Astrocyte (in vitro differentiated cells and primary cell): Measurements from ENCODE around the gene B9D1. TPM values are rescaled to one million over a fixed set of nuclear protein-coding genes. Genes with fewer than 3 reads are reported as not detected.

Experiments used
- DNase-seq: peaks from one replicate; pipeline ENCODE4 v3.0.0-alpha.2; 2010; ENCODE audit warnings: low read depth
- FAIRE-seq: peaks from 2 replicates; lab custom pipeline; 2011; peaks lifted over from hg19 to GRCh38; lab: Jason Lieb, UNC
- H2AFZ ChIP-seq: 2 replicates; pipeline ENCODE4 v1.6.0; 2012; ENCODE audit warnings: low read depth, low read length, inconsistent platforms
- H3K27ac ChIP-seq: 2 replicates; pipeline ENCODE4 v1.5.1; 2011; ENCODE audit warnings: low read depth, low read length, inconsistent platforms
- H3K27me3 ChIP-seq: 2 replicates; pipeline ENCODE4 v1.6.0; 2011; ENCODE audit warnings: low read length, inconsistent platforms; ENCODE audit not compliant: insufficient read depth
- H3K36me3 ChIP-seq: 2 replicates; pipeline ENCODE4 v1.5.1; 2011; ENCODE audit warnings: low read length, inconsistent platforms; ENCODE audit not compliant: insufficient read depth
- H3K4me1 ChIP-seq: 2 replicates; pipeline ENCODE4 v1.5.1; 2011; ENCODE audit warnings: low read length, inconsistent platforms; ENCODE audit not compliant: insufficient read depth
- H3K4me2 ChIP-seq: 2 replicates; pipeline ENCODE4 v1.6.0; 2012; ENCODE audit warnings: low read length, inconsistent platforms
- H3K4me3 ChIP-seq: 2 replicates; pipeline ENCODE4 v1.5.1; 2011; ENCODE audit warnings: low read depth, mild to moderate bottlenecking, low read length, inconsistent platforms; ENCODE audit not compliant: insufficient read depth
- H3K79me2 ChIP-seq: 2 replicates; pipeline ENCODE4 v1.6.0; 2012; ENCODE audit warnings: mild to moderate bottlenecking, low read length, inconsistent platforms; ENCODE audit not compliant: insufficient read depth
- H3K9ac ChIP-seq: 2 replicates; pipeline ENCODE4 v1.6.0; 2012; ENCODE audit warnings: mild to moderate bottlenecking, low read length, inconsistent platforms
- H3K9me3 ChIP-seq: 2 replicates; pipeline ENCODE4 v1.5.1; 2012; ENCODE audit warnings: low read depth, mild to moderate bottlenecking, low read length, inconsistent platforms; ENCODE audit not compliant: insufficient read depth
- H4K20me1 ChIP-seq: 2 replicates; pipeline ENCODE4 v1.6.0; 2012; ENCODE audit warnings: low read length, inconsistent platforms; ENCODE audit not compliant: insufficient read depth
- H3K27ac Mint-ChIP-seq: one replicate; pipeline ENCODE4 v1.8.0; 2021; ENCODE audit warnings: mild to moderate bottlenecking, mixed read lengths; ENCODE audit not compliant: unreplicated experiment
- H3K27me3 Mint-ChIP-seq: one replicate; pipeline ENCODE4 v1.8.0; 2021; ENCODE audit warnings: low read depth, mixed read lengths; ENCODE audit not compliant: unreplicated experiment
- H3K36me3 Mint-ChIP-seq: one replicate; pipeline ENCODE4 v1.8.0; 2021; ENCODE audit warnings: low read depth, mixed read lengths; ENCODE audit not compliant: unreplicated experiment
- H3K4me1 Mint-ChIP-seq: one replicate; pipeline ENCODE4 v1.8.0; 2021; ENCODE audit warnings: low read depth, mixed read lengths; ENCODE audit not compliant: unreplicated experiment
- H3K4me3 Mint-ChIP-seq: one replicate; pipeline ENCODE4 v1.8.0; 2021; ENCODE audit warnings: mild to moderate bottlenecking, moderate library complexity, mixed read lengths; ENCODE audit not compliant: unreplicated experiment
- H3K9me3 Mint-ChIP-seq: one replicate; pipeline ENCODE4 v1.8.0; 2021; ENCODE audit warnings: mild to moderate bottlenecking, mixed read lengths; ENCODE audit not compliant: unreplicated experiment
- CTCF ChIP-seq: IDR thresholded peaks from 2 replicates; pipeline ENCODE4 v1.5.1; 2011; ENCODE audit warnings: low read depth, mild to moderate bottlenecking, inconsistent platforms, low read length, moderate library complexity; ENCODE audit not compliant: insufficient read depth
- EZH2 ChIP-seq: IDR thresholded peaks from 2 replicates; pipeline ENCODE4 v1.6.1; 2012; ENCODE audit warnings: mild to moderate bottlenecking, low read length, inconsistent platforms; ENCODE audit not compliant: insufficient read depth
- total RNA-seq: library from RNA; stranded (reverse); gene quantifications from 2 replicates; pipeline ENCODE4 v1.2.1, GENCODE V29; 2021

B9D1 gene
- total RNA-seq, 1 donor from 2014 or later = 10.2 TPM

DNA sequence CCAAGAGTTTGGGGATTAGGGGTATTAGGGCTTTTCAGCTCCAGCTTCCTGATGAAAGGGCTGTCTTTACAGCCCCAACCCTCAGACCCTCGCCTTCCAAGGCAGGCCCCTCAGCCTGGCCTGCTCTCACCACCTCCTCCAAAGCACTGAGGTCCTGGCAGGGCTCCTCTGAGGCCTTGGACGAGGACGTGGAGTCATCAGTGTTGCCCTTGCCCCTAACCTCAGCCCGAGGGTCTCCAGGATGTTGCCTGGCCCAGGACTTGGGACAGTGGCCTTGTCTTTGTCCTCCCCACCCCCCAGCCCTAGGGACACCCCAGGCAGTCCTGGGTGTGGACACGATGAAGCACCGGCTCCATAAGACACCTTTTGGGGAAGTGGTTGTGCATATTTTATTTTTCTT lies 28.2 kb downstream of the B9D1 start:
- TF ChIP-seq CTCF = no peak
- no peak for TF ChIP-seq EZH2
- Histone ChIP-seq H3K4me3 (no peak overlapping the region), H3K4me1 (peaks cover 21% of the 10 kb centered on the region), H3K27ac (no peak overlapping the region), H3K4me2 (no peak overlapping the region), H3K9me3 (no peaks in the 10 kb centered on the region), H3K79me2 (no peaks in the 10 kb centered on the region), H3K27me3 (no peaks in the 10 kb centered on the region), H3K36me3 (no peaks in the 10 kb centered on the region), H3K9ac (no peak overlapping the region), H2AFZ (no peak overlapping the region), H4K20me1 (no peaks in the 10 kb centered on the region)
- Mint-ChIP-seq H3K4me1 (peaks cover 38% of the 10 kb centered on the region), H3K4me3 (no peak overlapping the region), H3K27ac (no peak overlapping the region), H3K9me3 (no peaks in the 10 kb centered on the region), H3K36me3 (peaks cover 5% of the 10 kb centered on the region), H3K27me3 (no peaks in the 10 kb centered on the region)
- FAIRE-seq (no peak), DNase-seq (no peak)

DNA sequence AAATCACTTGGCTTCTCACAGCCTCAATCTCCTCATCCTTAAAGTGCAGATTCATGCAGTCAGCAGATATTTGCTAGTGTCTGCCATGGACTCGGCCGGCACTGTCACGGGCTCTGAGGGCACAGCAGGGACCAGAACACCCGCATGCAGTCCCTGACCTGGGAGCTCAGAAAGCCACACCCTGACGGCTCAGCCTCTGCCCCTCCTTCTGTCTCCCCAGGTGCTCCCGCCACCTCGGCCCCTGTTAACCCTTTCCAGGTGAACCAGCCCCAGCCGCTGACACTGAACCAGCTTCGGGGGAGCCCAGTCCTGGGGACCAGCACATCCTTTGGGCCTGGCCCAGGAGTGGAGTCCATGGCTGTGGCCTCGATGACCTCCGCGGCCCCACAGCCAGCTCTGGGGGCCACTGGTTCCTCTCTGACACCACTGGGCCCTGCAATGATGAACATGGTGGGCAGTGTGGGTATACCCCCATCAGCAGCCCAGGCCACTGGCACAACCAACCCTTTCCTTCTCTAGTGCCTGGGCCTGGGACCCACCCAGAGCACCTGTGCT lies 28.7 kb downstream of the B9D1 start:
- H3K27me3 ChIP-seq = no peaks in the 10 kb centered on the region
- DNase-seq (no peak), FAIRE-seq (no peak)
- Mint-ChIP-seq H3K4me3 (no peak overlapping the region), H3K27me3 (no peaks in the 10 kb centered on the region), H3K9me3 (no peaks in the 10 kb centered on the region), H3K36me3 (peaks cover 5% of the 10 kb centered on the region), H3K4me1 (peaks cover 34% of the 10 kb centered on the region), H3K27ac (no peak overlapping the region)
- H3K27ac ChIP-seq = no peak overlapping the region
- H3K4me1 ChIP-seq = peaks cover 21% of the 10 kb centered on the region
- no peaks in the 10 kb centered on the region for H3K36me3 ChIP-seq
- no peak overlapping the region for H3K4me3 ChIP-seq
- no peak for TF ChIP-seq CTCF
- TF ChIP-seq EZH2 = no peak
- H3K9ac ChIP-seq = no peak overlapping the region
- H3K9me3 ChIP-seq = no peaks in the 10 kb centered on the region
- H3K79me2 ChIP-seq = no peaks in the 10 kb centered on the region
- no peak overlapping the region for H3K4me2 ChIP-seq
- H4K20me1 ChIP-seq = no peaks in the 10 kb centered on the region
- no peak overlapping the region for H2AFZ ChIP-seq

GRCh38 chr17:19333132-19333440 lies 29.4 kb downstream of the B9D1 start:
- H3K79me2 ChIP-seq = no peaks in the 10 kb centered on the region
- peaks cover 21% of the 10 kb centered on the region for H3K4me1 ChIP-seq
- no peak overlapping the region for H3K4me3 ChIP-seq
- peaks cover 5% of the 10 kb centered on the region for H3K36me3 Mint-ChIP-seq
- H3K9me3 ChIP-seq = no peaks in the 10 kb centered on the region
- no peak overlapping the region for H3K4me2 ChIP-seq
- no peaks in the 10 kb centered on the region for H3K27me3 ChIP-seq
- H3K9me3 Mint-ChIP-seq = no peaks in the 10 kb centered on the region
- peaks cover 34% of the 10 kb centered on the region for H3K4me1 Mint-ChIP-seq
- no peak overlapping the region for H3K4me3 Mint-ChIP-seq
- no peak overlapping the region for H3K27ac ChIP-seq
- no peak overlapping the region for H3K9ac ChIP-seq
- no peaks in the 10 kb centered on the region for H3K27me3 Mint-ChIP-seq
- DNase-seq (no peak), FAIRE-seq (no peak)
- H2AFZ ChIP-seq = no peak overlapping the region
- TF ChIP-seq EZH2 (no peak), CTCF (no peak)
- no peaks in the 10 kb centered on the region for H4K20me1 ChIP-seq
- H3K27ac Mint-ChIP-seq = no peak overlapping the region
- no peaks in the 10 kb centered on the region for H3K36me3 ChIP-seq
